ENCODE measurements around the gene TAB2. TPM values are rescaled to one million over a fixed set of nuclear protein-coding genes. Genes with fewer than 3 reads are reported as not detected.

TAB2 gene
- total RNA-seq, 1 experiment from 2014 or later = 14.7 TPM

DNA sequence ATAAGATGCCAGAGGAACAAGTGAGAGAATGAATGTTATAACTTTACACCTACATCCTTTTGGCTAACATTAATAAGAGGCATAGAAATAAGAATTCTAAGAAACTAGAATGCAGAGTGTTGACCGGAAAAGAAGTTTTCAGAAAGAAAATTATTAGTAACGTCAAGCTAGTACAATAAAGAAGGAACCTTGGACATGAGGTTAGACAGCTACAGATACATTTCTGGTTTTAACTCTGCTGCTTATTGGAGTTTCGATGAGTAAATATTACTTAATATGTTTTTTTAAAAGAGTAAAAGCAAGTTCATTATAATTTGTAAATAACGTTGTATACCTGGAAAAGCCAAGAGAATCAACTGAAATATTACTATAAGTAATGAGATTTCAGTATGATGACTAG, 22.7 kb downstream of the TAB2 start:
- Histone ChIP-seq H3K36me3 (ENCODE audit: low read depth, low read length) (no peaks in the 10 kb centered on the region), H3K4me1 (ENCODE audit: insufficient read depth, low read length) (peaks cover 41% of the 10 kb centered on the region), H3K9me2 (replicated peaks; ENCODE audit: low read length) (no peaks in the 10 kb centered on the region), H3K27ac (ENCODE audit: low read length) (no peak overlapping the region), H3K27me3 (ENCODE audit: low read length) (no peaks in the 10 kb centered on the region), H3K4me2 (ENCODE audit: low read length) (no peak overlapping the region), H3K9ac (ENCODE audit: low read length) (no peak overlapping the region), H3F3A (ENCODE audit: low read length, unreplicated experiment) (no peaks in the 10 kb centered on the region), H2AFZ (ENCODE audit: low read length) (no peak overlapping the region), H3K4me3 (ENCODE audit: low read length) (no peak overlapping the region), H3K79me2 (ENCODE audit: low read length) (peaks cover 97% of the 10 kb centered on the region), H3K9me3 (ENCODE audit: low read length) (no peaks in the 10 kb centered on the region), H4K20me1 (ENCODE audit: low read length) (no peaks in the 10 kb centered on the region)
- ATAC-seq (no peak), DNase-seq (no peak)
- TF ChIP-seq EZH2phosphoT487 (IDR thresholded peaks at IDR 0.05; ENCODE audit: borderline replicate concordance, low read length) = no peak
- TF ChIP-seq EZH2 (IDR thresholded peaks at IDR 0.05; ENCODE audit: low read length, unreplicated experiment) = no peak
- POLR2A ChIA-PET (ENCODE audit: unreplicated experiment) = no interaction called here
- CTCF ChIA-PET = no interaction called here
- BruUV-seq (replicated peaks) = no TSS peak
- intact Hi-C loops (cut with micrococcal nuclease) = no loop called here

DNA sequence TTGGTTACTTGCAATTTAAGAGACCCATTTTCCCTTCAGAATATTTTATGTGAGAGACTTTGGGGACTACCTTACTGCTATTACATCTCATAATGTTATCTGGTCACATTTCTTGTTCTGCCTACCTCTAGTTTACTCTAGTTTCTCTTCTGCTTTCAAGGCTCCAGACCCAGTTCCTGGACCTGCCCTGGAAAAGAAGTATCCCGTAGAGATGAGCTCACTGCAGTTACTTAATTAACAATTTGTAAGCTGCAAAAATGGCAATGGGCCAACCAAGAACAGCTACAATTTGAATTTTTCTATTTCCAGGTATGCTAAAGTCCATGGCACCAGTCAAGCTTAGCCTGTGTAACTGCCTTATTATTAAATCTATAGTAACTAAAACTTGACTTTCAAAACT, 25.0 kb downstream of the TAB2 start:
- Histone ChIP-seq H3K4me1 (ENCODE audit: insufficient read depth, low read length) (peaks cover 19% of the 10 kb centered on the region), H3K9ac (ENCODE audit: low read length) (no peak overlapping the region), H3K9me2 (replicated peaks; ENCODE audit: low read length) (no peaks in the 10 kb centered on the region), H4K20me1 (ENCODE audit: low read length) (no peaks in the 10 kb centered on the region), H3K4me2 (ENCODE audit: low read length) (no peak overlapping the region), H3F3A (ENCODE audit: low read length, unreplicated experiment) (no peaks in the 10 kb centered on the region), H3K27me3 (ENCODE audit: low read length) (no peaks in the 10 kb centered on the region), H3K36me3 (ENCODE audit: low read depth, low read length) (no peaks in the 10 kb centered on the region), H3K27ac (ENCODE audit: low read length) (no peak overlapping the region), H3K79me2 (ENCODE audit: low read length) (peaks cover 95% of the 10 kb centered on the region), H2AFZ (ENCODE audit: low read length) (no peak overlapping the region), H3K4me3 (ENCODE audit: low read length) (no peak overlapping the region), H3K9me3 (ENCODE audit: low read length) (no peaks in the 10 kb centered on the region)
- CTCF ChIA-PET = no interaction called here
- intact Hi-C loops (cut with micrococcal nuclease) = no loop called here
- DNase-seq (no peak), ATAC-seq (no peak)
- TF ChIP-seq, protein P1, sequence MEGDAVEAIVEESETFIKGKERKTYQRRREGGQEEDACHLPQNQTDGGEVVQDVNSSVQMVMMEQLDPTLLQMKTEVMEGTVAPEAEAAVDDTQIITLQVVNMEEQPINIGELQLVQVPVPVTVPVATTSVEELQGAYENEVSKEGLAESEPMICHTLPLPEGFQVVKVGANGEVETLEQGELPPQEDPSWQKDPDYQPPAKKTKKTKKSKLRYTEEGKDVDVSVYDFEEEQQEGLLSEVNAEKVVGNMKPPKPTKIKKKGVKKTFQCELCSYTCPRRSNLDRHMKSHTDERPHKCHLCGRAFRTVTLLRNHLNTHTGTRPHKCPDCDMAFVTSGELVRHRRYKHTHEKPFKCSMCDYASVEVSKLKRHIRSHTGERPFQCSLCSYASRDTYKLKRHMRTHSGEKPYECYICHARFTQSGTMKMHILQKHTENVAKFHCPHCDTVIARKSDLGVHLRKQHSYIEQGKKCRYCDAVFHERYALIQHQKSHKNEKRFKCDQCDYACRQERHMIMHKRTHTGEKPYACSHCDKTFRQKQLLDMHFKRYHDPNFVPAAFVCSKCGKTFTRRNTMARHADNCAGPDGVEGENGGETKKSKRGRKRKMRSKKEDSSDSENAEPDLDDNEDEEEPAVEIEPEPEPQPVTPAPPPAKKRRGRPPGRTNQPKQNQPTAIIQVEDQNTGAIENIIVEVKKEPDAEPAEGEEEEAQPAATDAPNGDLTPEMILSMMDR (conservative IDR thresholded peaks at IDR 0.05; ENCODE audit: low read depth, low read length) = no peak
- no TSS peak for BruUV-seq (replicated peaks)
- POLR2A ChIA-PET (ENCODE audit: unreplicated experiment) = no interaction called here

DNA sequence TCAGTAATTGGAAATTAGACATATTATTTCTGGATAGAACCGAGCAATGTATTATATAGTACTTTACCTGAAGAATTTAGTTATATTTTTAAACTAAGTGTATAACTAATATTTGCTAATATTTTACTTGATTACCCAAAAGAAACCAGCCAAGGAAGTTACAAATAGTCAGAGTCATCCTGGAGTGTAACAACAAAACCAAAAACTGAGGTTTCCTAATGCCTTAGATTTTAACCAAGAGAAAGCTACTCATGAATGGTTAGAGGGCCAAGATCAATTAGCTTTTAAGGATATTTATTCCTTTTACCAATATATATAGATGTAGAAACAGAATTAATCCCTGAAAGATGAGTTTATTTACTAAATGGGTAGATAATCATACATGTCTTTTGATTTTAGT, 26.0 kb downstream of the TAB2 start:
- no peaks in the 10 kb centered on the region for H3F3A ChIP-seq (ENCODE audit: low read length, unreplicated experiment)
- no peaks in the 10 kb centered on the region for H3K9me3 ChIP-seq (ENCODE audit: low read length)
- no peak for TF ChIP-seq EZH2 (IDR thresholded peaks at IDR 0.05; ENCODE audit: low read length, unreplicated experiment)
- TF ChIP-seq, protein P1 (conservative IDR thresholded peaks at IDR 0.05; ENCODE audit: low read depth, low read length) = no peak
- no peak for TF ChIP-seq EZH2phosphoT487 (IDR thresholded peaks at IDR 0.05; ENCODE audit: borderline replicate concordance, low read length)
- H3K4me2 ChIP-seq (ENCODE audit: low read length) = 0 out of 2 replicates have a peak overlapping the region, but pooled peaks have one; percentile 8
- H3K9me2 ChIP-seq (replicated peaks; ENCODE audit: low read length) = no peaks in the 10 kb centered on the region
- H3K27ac ChIP-seq (ENCODE audit: low read length) = no peak overlapping the region
- POLR2A ChIA-PET (ENCODE audit: unreplicated experiment) = no interaction called here
- ATAC-seq (no peak), DNase-seq (no peak)
- H3K79me2 ChIP-seq (ENCODE audit: low read length) = peaks cover 93% of the 10 kb centered on the region
- no peaks in the 10 kb centered on the region for H3K27me3 ChIP-seq (ENCODE audit: low read length)
- H3K4me3 ChIP-seq (ENCODE audit: low read length) = no peak overlapping the region
- H3K9ac ChIP-seq (ENCODE audit: low read length) = no peak overlapping the region
- no peak overlapping the region for H2AFZ ChIP-seq (ENCODE audit: low read length)
- no peaks in the 10 kb centered on the region for H3K36me3 ChIP-seq (ENCODE audit: low read depth, low read length)
- intact Hi-C loops (cut with micrococcal nuclease) = no loop called here
- no peaks in the 10 kb centered on the region for H4K20me1 ChIP-seq (ENCODE audit: low read length)
- peaks cover 18% of the 10 kb centered on the region for H3K4me1 ChIP-seq (ENCODE audit: insufficient read depth, low read length)
- BruUV-seq (replicated peaks) = no TSS peak
- CTCF ChIA-PET = no interaction called here
